IPS-15b (cell line): ENCODE data around the gene CCBE1.
"Not testable (repeated sequence)": the region's sequence is repeated elsewhere in the genome, so short reads cannot be mapped to it uniquely, and the experiment has no call there.

Experiments
- H3K27me3 ChIP-seq: one replicate; pipeline ENCODE4 v1.6.1; 2013; ENCODE audit warnings: low read length; ENCODE audit not compliant: control insufficient read depth, insufficient read depth
- H3K36me3 ChIP-seq: one replicate; pipeline ENCODE4 v1.6.1; 2013; ENCODE audit warnings: low read length; ENCODE audit not compliant: control insufficient read depth, insufficient read depth
- H3K4me1 ChIP-seq: one replicate; pipeline ENCODE4 v1.6.1; 2013; ENCODE audit warnings: mild to moderate bottlenecking, low read length; ENCODE audit not compliant: control insufficient read depth, insufficient read depth
- H3K4me3 ChIP-seq: one replicate; pipeline ENCODE4 v1.5.1; 2013; ENCODE audit warnings: low read depth, low read length
- H3K9ac ChIP-seq: one replicate; pipeline ENCODE4 v1.6.1; 2013; ENCODE audit warnings: low read depth, mild to moderate bottlenecking, low read length
- H3K9me3 ChIP-seq: one replicate; pipeline ENCODE4 v1.6.1; 2013; ENCODE audit warnings: mild to moderate bottlenecking, low read length; ENCODE audit not compliant: control insufficient read depth, insufficient read depth

The CCBE1 gene

DNA sequence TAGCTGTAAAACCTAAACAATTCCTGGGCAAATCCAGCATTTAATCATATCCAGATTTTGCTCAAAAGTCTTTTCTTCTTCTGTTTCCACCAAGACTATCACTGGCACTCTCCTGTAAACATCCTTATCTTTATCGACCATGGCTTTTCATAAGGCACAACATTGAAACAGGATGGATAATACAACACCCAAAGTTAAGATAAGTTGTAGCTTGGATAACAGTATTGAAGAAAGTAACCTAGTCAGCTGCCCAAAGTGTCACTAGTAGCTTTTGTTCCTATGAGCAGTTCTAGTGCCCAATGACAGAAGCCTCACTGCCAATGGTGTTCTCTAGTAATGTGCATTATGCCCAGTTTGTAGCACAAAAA, 22.3 kb downstream of the CCBE1 start:
- H3K4me3 ChIP-seq = no peak overlapping the region
- H3K27me3 ChIP-seq = no peaks in the 10 kb centered on the region
- H3K4me1 ChIP-seq = no peaks in the 10 kb centered on the region

DNA sequence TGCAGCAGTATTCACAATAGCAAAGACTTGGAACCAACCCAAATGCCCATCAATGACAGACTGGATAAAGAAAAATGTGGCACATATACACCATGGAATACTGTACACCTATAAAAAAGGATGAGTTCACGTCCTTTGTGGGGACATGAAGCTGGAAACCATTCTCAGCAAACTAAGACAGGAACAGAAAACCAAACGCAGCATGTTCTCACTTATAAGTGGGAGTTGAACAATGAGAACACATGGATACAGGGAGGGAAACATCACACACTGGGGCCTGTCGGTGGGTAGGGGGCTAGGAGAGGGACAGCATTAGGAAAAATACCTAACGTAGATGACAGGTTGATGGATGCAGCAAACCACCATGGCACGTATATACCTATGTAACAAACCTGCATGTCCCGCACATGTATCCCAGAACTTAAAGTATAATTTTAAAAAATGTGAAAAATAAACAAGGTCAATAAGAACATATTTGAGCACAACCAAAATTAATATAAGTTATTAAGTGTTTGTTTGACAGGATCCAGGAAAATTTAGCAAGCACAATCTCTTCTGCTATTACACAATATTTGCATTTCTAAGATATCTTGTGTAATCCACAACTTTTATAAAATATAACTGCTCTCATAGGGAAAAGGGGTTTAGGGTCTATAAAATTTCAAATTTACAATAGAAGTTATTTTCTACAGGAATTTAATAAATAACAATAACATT, 22.9 kb downstream of the CCBE1 start:
- no peaks in the 10 kb centered on the region for H3K9me3 ChIP-seq
- no peaks in the 10 kb centered on the region for H3K4me1 ChIP-seq
- no peak overlapping the region for H3K4me3 ChIP-seq
- no peaks in the 10 kb centered on the region for H3K36me3 ChIP-seq
- no peak overlapping the region for H3K9ac ChIP-seq
- H3K27me3 ChIP-seq = no peaks in the 10 kb centered on the region

More for the DNA sequence above, 22.3 kb downstream of the CCBE1 start:
- Histone ChIP-seq H3K9me3 (no peaks in the 10 kb centered on the region), H3K36me3 (no peaks in the 10 kb centered on the region), H3K9ac (no peak overlapping the region)

DNA sequence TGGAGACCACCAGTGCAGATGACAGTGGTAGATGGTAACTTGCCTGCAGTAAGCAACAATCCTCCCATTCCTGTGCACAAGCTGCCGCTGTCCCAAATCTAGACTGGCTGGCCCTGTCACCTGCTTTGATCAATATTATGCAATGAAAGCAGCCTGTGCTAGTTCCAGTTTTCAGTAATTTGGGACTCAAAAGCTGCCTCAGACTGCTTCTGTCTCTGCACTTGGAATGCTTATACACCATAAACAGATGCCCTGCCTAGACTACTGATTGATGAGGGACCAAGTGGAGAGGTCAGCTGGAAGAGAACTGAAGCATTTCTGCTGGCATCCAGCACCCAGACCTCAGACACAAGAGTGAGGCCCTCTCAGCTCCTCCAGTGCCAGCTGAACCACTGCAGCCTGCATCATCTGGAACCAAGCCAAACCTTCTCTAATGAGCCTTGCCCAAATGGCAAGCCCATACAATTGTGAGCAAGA, 24.9 kb downstream of the CCBE1 start:
- H3K4me3 ChIP-seq = no peak overlapping the region
- H3K9ac ChIP-seq = no peak overlapping the region
- no peaks in the 10 kb centered on the region for H3K9me3 ChIP-seq
- no peaks in the 10 kb centered on the region for H3K27me3 ChIP-seq
- no peaks in the 10 kb centered on the region for H3K36me3 ChIP-seq
- no peaks in the 10 kb centered on the region for H3K4me1 ChIP-seq

DNA sequence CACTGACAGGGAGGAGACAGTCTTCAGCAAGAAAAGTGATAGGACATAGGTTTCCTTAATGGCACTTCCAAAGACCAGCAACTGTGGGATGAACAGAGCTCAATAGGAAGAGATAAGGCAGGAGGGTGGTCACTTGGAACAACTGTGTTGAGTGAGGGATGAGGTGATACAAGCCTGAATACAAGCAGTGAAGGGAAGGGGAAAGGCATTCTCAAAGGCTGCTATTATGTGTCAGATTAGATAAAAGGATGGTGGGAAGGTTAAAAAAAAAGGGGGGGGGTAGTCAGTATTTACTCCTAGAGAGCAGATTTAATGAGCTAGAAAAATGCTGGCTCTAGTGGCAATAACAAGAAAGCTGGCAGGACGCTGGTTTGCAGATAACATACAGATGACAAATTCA, 25.7 kb downstream of the CCBE1 start:
- Histone ChIP-seq H3K4me1 (no peaks in the 10 kb centered on the region), H3K4me3 (no peak overlapping the region), H3K36me3 (no peaks in the 10 kb centered on the region), H3K27me3 (no peaks in the 10 kb centered on the region), H3K9ac (no peak overlapping the region), H3K9me3 (no peaks in the 10 kb centered on the region)

DNA sequence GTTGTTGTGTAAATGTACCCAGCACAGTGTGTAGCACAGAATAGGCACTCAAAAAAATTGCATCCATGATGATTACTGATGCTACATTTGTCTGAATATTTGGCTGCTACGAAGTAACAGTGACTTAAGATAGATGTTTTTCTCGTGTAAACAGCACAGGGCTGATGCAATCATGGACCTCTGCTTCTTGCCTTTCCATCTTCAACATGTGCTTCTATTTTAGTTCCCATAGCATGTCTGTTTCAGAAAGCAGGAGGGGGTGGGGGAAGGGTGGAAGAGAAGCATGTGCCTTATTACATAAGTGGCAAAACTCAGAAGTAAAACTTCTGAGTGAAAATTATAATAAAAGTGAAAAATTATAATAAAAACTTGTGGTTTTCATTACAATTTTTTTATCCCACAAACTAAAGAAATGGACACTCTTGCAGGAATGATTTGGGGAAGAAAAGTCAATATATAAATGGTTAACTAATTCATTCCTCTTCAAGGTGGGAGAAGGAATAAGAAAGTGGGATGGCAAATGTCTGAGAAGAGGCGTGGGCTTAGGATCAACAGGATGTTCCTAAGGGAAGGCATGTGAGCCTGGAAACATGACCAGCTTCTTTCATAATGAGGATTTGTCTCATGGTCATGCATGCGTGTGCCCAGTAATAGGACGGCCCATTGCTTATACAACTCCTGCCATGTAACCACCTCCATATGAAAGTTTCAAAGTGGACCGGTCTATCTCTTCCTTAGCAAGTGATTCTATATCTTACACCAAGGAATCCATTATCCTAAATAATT, 27.2 kb downstream of the CCBE1 start:
- H3K36me3 ChIP-seq = no peaks in the 10 kb centered on the region

DNA sequence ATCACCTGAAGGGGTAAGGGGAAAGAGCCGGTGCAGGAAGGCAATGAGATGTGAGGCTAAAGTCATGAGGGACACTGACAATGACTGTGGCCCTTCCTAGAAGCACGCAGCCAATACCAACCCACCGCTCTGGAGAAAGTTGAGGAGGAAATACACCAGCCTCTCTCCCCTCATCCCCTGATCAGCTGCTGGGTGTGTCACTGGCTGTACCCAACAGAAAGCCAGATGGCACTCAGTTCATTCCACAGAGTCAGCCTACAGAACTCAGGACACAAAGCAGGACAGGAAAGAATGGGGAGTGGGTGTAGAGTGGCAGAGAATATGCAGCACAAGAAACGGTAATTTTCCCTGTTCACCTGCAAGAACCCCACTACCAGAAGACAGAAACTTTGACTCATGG, 29.7 kb downstream of the CCBE1 start:
- Histone ChIP-seq H3K27me3 (no peaks in the 10 kb centered on the region), H3K4me3 (no peak overlapping the region), H3K9ac (no peak overlapping the region), H3K9me3 (no peaks in the 10 kb centered on the region), H3K36me3 (no peaks in the 10 kb centered on the region), H3K4me1 (no peaks in the 10 kb centered on the region)

More for the DNA sequence above, 27.2 kb downstream of the CCBE1 start:
- Histone ChIP-seq H3K27me3 (no peaks in the 10 kb centered on the region), H3K4me1 (no peaks in the 10 kb centered on the region), H3K4me3 (no peak overlapping the region), H3K9me3 (no peaks in the 10 kb centered on the region), H3K9ac (no peak overlapping the region)

DNA sequence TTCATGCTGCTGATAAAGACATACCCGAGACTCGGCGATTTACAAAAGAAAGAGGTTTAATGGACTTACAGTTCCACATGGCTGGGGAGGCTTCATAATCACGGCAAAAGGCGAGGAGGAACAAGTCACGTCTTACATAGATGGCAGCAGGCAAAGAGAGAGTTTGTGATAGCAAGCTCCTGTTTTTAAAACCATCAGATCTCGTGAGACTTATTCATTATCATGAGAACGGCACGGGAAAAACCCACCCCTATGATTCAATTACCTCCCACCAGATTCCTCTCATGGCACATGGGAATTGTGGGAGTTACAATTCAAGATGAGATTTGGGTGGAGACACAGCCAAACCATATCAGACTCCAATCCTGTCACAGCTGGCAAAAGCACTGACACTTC, 31.2 kb downstream of the CCBE1 start:
- not testable (repeated sequence) for H3K9me3 ChIP-seq, H3K36me3 ChIP-seq, H3K4me3 ChIP-seq, H3K4me1 ChIP-seq, H3K27me3 ChIP-seq, H3K9ac ChIP-seq

DNA sequence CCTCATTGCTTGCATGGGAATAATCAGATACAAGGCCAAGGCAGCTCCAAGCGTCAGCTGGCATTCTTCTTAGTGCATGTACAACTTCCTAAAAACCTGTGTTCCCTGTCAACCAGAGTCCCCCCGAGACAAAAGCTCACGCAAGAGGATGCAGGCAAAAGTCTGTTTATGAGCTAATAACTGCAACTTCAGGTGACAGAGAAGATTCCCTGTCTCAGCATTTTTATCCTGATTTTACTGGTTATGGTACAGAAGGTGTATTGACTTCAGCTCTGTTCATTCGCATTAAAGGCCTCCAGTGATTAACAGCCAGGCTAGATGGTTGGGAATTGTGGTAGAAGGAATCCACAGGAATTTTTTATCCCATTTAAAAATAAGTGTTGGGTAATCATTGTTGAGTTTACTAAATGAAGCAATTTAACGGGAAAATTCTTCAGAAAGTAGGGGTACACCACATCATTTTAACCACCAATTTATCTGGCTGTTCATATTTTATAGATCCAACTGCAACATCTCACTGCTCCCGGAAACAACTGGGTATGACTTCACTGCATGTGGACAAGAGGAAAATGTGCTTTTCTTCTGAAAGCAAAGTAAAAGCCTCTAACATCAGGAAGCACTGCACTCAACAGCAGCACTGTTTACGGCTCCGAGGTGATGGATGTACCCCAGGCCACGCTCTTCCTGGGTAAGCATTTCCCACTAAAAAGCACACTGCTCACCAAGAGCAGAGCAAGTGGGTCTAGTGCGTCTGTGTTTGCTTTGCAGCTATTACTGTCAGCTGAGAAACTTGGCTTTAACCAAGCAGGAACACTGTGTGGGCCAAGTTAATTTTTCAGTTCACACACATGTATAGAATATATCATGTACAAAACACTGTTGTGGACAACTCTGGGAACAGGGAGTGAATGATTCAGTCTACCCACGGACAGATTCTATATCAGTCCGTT, 31.9 kb downstream of the CCBE1 start:
- no peaks in the 10 kb centered on the region for H3K9me3 ChIP-seq
- H3K4me3 ChIP-seq = no peak overlapping the region
- H3K27me3 ChIP-seq = no peaks in the 10 kb centered on the region
- H3K9ac ChIP-seq = no peak overlapping the region
- no peaks in the 10 kb centered on the region for H3K36me3 ChIP-seq
- H3K4me1 ChIP-seq = no peaks in the 10 kb centered on the region

DNA sequence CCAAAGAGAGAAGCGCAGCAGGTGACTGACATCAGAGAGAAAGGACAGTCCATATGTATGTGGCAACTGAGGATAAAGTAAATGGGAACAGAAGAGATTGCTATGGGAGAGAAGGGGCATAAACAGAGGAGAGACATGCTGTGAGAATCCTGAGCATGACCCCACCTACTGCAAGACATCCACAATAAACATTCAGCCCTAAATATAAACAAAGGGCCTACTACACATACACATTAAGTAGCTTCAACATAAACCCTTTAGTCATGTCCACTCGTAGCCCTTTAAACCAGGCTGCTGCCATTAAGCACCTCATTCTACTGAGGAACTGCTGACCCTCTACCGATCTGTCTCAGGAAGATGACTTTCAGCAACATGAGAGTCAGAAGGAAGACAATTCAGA, 32.9 kb downstream of the CCBE1 start:
- H3K4me3 ChIP-seq = no peak overlapping the region
- peaks cover under 1% of the 10 kb centered on the region for H3K4me1 ChIP-seq
- H3K9me3 ChIP-seq = no peaks in the 10 kb centered on the region

DNA sequence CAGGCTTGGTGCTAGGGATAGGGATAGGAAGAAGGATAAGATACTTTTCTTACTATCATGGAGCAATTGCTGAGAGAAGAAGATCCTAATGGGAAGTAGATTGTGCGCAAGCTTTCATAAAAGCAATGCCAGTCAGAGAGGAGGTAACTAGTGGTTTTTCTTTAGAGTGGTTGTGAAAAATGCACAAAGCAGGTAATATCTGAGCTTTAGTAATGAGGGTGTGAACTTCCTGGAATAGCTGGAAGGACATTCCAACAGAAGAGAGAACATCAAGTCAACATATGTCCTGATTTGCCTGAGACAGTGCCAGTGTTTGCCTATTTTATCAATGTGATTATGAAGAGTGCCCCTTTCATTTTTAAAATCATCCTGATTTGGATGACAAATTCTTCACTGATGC, 34.1 kb downstream of the CCBE1 start:
- H3K4me3 ChIP-seq = no peak overlapping the region
- peaks cover 2% of the 10 kb centered on the region for H3K4me1 ChIP-seq
- H3K9ac ChIP-seq = no peak overlapping the region
- H3K9me3 ChIP-seq = no peaks in the 10 kb centered on the region
- no peaks in the 10 kb centered on the region for H3K36me3 ChIP-seq
- no peaks in the 10 kb centered on the region for H3K27me3 ChIP-seq

More for the DNA sequence above, 32.9 kb downstream of the CCBE1 start:
- Histone ChIP-seq H3K36me3 (no peaks in the 10 kb centered on the region), H3K9ac (no peak overlapping the region), H3K27me3 (no peaks in the 10 kb centered on the region)

DNA sequence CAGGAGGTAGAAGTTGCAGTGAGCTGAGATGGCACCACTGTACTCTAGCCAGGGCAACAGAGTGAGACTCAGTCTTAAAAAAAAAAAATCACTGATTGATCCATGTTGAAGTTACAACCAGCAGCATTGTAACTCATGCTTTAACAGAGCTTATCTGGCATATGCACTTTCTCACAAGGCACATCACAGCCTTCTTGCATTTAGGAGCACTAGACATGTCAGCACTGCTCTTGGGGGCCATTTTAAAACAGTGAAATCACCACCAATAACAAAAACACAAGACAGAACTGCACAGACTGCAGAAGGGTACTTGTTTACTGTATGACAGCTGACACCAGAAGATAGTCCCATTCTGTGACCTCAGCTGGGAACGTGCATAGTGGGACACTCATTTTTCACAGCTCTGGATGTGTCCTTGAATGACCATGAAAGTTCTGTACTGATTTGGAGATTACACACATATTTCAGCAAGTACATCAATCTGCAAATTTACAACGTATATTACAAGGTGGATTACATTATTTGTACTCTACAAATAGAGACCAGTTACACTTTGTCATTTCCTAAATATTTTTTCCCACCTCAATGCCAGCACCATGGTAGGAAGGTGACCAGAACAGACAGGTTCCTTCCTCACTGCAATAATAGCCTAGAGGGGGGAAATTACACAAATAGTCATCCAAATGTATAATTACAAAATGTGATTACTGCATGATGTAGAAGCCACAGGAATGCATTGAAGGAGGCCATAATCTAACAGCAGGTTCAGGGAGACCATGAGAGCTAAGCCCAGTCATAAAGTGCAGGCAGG, 35.1 kb downstream of the CCBE1 start:
- Histone ChIP-seq H3K4me1 (peaks cover 2% of the 10 kb centered on the region), H3K27me3 (no peaks in the 10 kb centered on the region), H3K9me3 (no peaks in the 10 kb centered on the region), H3K9ac (no peak overlapping the region), H3K4me3 (no peak overlapping the region), H3K36me3 (no peaks in the 10 kb centered on the region)
